Measurements from ENCODE around the gene ZNF630. TPM values are rescaled to one million over a fixed set of nuclear protein-coding genes. Genes with fewer than 3 reads are reported as not detected.

ZNF630 gene
- total RNA-seq, 1 experiment from 2014 or later = 3.0 TPM

DNA sequence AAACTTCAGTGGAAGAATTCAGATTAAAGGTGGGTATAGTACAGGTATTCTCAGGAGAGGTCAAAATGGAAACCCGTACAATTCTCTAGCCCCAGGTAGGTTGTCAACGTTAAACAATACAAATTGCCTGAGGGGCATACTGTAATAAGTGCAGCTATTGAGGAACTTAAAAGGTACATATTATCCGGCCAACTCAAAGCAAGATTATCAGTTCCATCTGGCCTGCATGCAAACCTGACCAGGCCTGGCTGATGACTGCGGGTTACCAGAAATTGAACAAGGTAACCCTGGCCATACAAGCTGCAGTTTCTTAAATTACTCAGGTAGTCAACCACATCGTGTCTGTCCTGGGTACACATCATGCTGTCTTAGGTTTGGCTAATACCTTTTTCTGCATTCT lies 12.3 kb upstream of the ZNF630 start:
- TF ChIP-seq SIN3A (IDR thresholded peaks at IDR 0.05; ENCODE audit: borderline replicate concordance, insufficient read depth, low read depth, low read length) = no peak
- no peak for ATAC-seq
- Histone ChIP-seq H3K27me3 (ENCODE audit: control insufficient read depth, insufficient read depth, low read length) (no peaks in the 10 kb centered on the region), H3K36me3 (ENCODE audit: control insufficient read depth, insufficient read depth, low read length) (no peaks in the 10 kb centered on the region), H3K9me3 (ENCODE audit: control insufficient read depth, insufficient read depth, low read depth, low read length) (no peaks in the 10 kb centered on the region), H3K4me1 (ENCODE audit: control insufficient read depth, insufficient read depth, low read length) (no peaks in the 10 kb centered on the region), H3K27ac (ENCODE audit: low read length) (no peak overlapping the region), H3K4me3 (ENCODE audit: low read depth in 2 of 2, low read length in 2 of 2) (no peak overlapping the region)
- intact Hi-C loops (cut with micrococcal nuclease; ENCODE audit: unreplicated experiment) (loop anchor here (10.0 kb wide), 1 partner anchor 421 kb away; the partner anchor contains the start of gene PORCN), in situ Hi-C loops (cut with HindIII; ENCODE audit: low pct_unique_long_range_greater_than_20kb, low sequenced_read_pairs) (no loop called here)
- ChIA-PET POLR2A (interaction anchor here (0.7 kb wide), 1 partner anchor 424 kb away, joined by 4 read pairs; no protein-coding TSS in a partner anchor), CTCF (interaction anchor here (0.8 to 0.9 kb wide), 2 partner anchors 270 to 367 kb away, joined by 4 to 6 read pairs; no protein-coding TSS in a partner anchor)
- DNase-seq (ENCODE audit: low read depth, low spot score) = no peak
- no TSS peak for BruUV-seq (replicated peaks)

DNA sequence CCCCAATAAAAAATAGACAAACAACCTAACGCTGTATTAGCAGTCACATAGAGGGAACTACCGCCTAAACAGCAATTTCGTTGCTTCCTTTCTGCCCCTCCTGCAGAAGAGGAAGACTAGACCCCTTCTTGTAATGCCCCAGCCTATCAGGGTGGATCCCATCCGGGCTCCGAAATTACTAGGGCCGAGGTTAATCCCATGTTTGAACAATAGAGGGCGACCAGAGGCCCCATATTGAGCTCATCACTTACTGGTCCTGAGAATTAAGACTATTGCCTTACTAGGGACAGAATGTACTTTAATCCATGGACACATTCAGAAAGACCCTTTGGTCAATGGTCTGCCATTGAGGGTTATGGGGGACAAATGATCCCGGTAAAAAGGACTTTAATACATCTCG lies 11.8 kb upstream of the ZNF630 start:
- Histone ChIP-seq H3K4me1 (ENCODE audit: control insufficient read depth, insufficient read depth, low read length) (no peaks in the 10 kb centered on the region), H3K9me3 (ENCODE audit: control insufficient read depth, insufficient read depth, low read depth, low read length) (no peaks in the 10 kb centered on the region), H3K27ac (ENCODE audit: low read length) (no peak overlapping the region), H3K36me3 (ENCODE audit: control insufficient read depth, insufficient read depth, low read length) (no peaks in the 10 kb centered on the region), H3K27me3 (ENCODE audit: control insufficient read depth, insufficient read depth, low read length) (no peaks in the 10 kb centered on the region), H3K4me3 (ENCODE audit: low read depth in 2 of 2, low read length in 2 of 2) (no peak overlapping the region)
- ChIA-PET POLR2A (interaction anchor here (0.7 kb wide), 1 partner anchor 424 kb away, joined by 4 read pairs; no protein-coding TSS in a partner anchor), CTCF (interaction anchor here (0.8 to 0.9 kb wide), 2 partner anchors 271 to 368 kb away, joined by 4 to 6 read pairs; no protein-coding TSS in a partner anchor)
- intact Hi-C loops (cut with micrococcal nuclease; ENCODE audit: unreplicated experiment) (loop anchor here (10.0 kb wide), 1 partner anchor 422 kb away; the partner anchor contains the start of gene PORCN), in situ Hi-C loops (cut with HindIII; ENCODE audit: low pct_unique_long_range_greater_than_20kb, low sequenced_read_pairs) (no loop called here)
- ATAC-seq = peak; percentile 95
- no peak for DNase-seq (ENCODE audit: low read depth, low spot score)
- no TSS peak for BruUV-seq (replicated peaks)
- TF ChIP-seq, protein P1, sequence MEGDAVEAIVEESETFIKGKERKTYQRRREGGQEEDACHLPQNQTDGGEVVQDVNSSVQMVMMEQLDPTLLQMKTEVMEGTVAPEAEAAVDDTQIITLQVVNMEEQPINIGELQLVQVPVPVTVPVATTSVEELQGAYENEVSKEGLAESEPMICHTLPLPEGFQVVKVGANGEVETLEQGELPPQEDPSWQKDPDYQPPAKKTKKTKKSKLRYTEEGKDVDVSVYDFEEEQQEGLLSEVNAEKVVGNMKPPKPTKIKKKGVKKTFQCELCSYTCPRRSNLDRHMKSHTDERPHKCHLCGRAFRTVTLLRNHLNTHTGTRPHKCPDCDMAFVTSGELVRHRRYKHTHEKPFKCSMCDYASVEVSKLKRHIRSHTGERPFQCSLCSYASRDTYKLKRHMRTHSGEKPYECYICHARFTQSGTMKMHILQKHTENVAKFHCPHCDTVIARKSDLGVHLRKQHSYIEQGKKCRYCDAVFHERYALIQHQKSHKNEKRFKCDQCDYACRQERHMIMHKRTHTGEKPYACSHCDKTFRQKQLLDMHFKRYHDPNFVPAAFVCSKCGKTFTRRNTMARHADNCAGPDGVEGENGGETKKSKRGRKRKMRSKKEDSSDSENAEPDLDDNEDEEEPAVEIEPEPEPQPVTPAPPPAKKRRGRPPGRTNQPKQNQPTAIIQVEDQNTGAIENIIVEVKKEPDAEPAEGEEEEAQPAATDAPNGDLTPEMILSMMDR (IDR thresholded peaks at IDR 0.05) = peak; percentile 79
- no peak for TF ChIP-seq POLR2AphosphoS5 (IDR thresholded peaks at IDR 0.05; ENCODE audit: low read depth, low read length)
- TF ChIP-seq, protein P2, sequence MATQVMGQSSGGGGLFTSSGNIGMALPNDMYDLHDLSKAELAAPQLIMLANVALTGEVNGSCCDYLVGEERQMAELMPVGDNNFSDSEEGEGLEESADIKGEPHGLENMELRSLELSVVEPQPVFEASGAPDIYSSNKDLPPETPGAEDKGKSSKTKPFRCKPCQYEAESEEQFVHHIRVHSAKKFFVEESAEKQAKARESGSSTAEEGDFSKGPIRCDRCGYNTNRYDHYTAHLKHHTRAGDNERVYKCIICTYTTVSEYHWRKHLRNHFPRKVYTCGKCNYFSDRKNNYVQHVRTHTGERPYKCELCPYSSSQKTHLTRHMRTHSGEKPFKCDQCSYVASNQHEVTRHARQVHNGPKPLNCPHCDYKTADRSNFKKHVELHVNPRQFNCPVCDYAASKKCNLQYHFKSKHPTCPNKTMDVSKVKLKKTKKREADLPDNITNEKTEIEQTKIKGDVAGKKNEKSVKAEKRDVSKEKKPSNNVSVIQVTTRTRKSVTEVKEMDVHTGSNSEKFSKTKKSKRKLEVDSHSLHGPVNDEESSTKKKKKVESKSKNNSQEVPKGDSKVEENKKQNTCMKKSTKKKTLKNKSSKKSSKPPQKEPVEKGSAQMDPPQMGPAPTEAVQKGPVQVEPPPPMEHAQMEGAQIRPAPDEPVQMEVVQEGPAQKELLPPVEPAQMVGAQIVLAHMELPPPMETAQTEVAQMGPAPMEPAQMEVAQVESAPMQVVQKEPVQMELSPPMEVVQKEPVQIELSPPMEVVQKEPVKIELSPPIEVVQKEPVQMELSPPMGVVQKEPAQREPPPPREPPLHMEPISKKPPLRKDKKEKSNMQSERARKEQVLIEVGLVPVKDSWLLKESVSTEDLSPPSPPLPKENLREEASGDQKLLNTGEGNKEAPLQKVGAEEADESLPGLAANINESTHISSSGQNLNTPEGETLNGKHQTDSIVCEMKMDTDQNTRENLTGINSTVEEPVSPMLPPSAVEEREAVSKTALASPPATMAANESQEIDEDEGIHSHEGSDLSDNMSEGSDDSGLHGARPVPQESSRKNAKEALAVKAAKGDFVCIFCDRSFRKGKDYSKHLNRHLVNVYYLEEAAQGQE (IDR thresholded peaks at IDR 0.05; ENCODE audit: insufficient read depth in 1 of 2, low read depth in 2 of 2, low read length in 1 of 2) = no peak
- TF ChIP-seq TCF7L2 (IDR thresholded peaks at IDR 0.05; ENCODE audit: low read depth, low read length) = no peak
- no peak for TF ChIP-seq SIN3A (IDR thresholded peaks at IDR 0.05; ENCODE audit: borderline replicate concordance, insufficient read depth, low read depth, low read length)

DNA sequence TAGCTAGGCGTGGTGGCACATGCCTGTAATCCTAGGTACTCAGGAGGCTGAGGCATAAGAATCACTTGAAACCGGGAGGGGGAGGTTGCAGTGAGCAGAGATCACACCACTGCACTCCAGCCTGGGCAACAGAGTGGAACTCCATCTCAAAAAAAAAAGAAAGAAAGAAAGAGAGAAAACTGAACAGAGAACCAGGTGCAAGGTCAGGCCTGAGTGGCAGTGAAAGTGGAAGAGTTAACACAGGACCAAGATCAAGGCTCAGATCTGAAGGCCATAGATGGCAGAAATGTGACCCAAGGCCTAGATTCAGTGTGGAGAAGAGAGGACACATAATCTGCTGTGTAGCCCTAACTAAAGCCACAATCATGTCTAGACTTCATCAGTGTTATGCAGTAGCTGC lies 4.9 kb upstream of the ZNF630 start:
- H3K4me1 ChIP-seq (ENCODE audit: control insufficient read depth, insufficient read depth, low read length) = no peaks in the 10 kb centered on the region

More for the DNA sequence above, 4.9 kb upstream of the ZNF630 start:
- ChIA-PET CTCF (no interaction called here), POLR2A (no interaction called here)
- intact Hi-C loops (cut with micrococcal nuclease; ENCODE audit: unreplicated experiment) = no loop called here
- in situ Hi-C loops (cut with HindIII; ENCODE audit: low pct_unique_long_range_greater_than_20kb, low sequenced_read_pairs) = no loop called here
- no TSS peak for BruUV-seq (replicated peaks)
- Histone ChIP-seq H3K9me3 (ENCODE audit: control insufficient read depth, insufficient read depth, low read depth, low read length) (no peaks in the 10 kb centered on the region), H3K4me3 (ENCODE audit: low read depth in 2 of 2, low read length in 2 of 2) (no peak overlapping the region), H3K27me3 (ENCODE audit: control insufficient read depth, insufficient read depth, low read length) (no peaks in the 10 kb centered on the region), H3K27ac (ENCODE audit: low read length) (no peak overlapping the region), H3K36me3 (ENCODE audit: control insufficient read depth, insufficient read depth, low read length) (no peaks in the 10 kb centered on the region)
- ATAC-seq = no peak
- TF ChIP-seq SIN3A (IDR thresholded peaks at IDR 0.05; ENCODE audit: borderline replicate concordance, insufficient read depth, low read depth, low read length) (no peak), POLR2AphosphoS5 (IDR thresholded peaks at IDR 0.05; ENCODE audit: low read depth, low read length) (no peak), TCF7L2 (IDR thresholded peaks at IDR 0.05; ENCODE audit: low read depth, low read length) (no peak)
- TF ChIP-seq, protein P1 (IDR thresholded peaks at IDR 0.05) = no peak
- TF ChIP-seq, protein P2 (IDR thresholded peaks at IDR 0.05; ENCODE audit: insufficient read depth in 1 of 2, low read depth in 2 of 2, low read length in 1 of 2) = no peak
- DNase-seq (ENCODE audit: low read depth, low spot score) = no peak
